ENCODE measurements around the gene SHANK3.

SHANK3 gene

DNA sequence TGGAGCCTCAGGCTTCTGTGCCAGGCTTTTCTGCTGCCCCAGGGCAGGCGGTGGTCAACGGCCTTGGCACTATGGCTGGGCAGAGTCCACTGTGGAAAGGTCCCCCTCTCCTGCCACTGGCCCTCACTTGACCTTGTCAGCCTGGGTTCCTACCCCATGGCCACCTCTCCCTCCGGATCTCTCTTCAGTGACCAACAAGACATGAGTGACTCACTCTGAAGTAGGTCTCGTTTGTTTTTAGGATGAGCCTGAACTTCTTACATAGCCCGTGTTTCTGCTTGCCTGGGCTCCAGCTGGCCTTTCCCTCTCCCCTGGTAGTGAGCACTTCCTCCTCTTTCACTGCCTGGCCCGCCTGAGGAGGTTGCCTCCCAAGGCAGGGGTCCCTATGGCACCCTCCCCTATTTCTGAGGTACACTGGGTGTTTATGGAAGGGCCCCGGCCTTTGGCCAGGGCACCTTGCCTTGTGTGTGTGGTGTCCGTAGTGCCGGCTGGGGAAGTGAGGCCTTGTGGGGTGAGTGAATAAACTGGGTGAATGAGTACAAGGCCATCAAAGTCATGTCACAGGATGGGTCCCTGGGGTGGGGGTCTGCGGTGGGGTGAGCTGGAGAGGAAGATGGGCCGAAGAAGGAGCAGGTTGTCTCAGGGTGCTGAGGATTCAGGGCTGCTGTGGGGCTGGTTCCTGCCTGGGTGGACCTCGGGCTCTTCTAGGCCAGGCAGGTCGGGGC, 5.0 kb downstream of the SHANK3 start:
- no peak for DNase-seq (ENCODE audit: low read depth in 4 of 4, low spot score in 1 of 4)

- DNase-seq (ENCODE audit: low read depth in 4 of 4, low spot score in 1 of 4), result no peak
Measured at GRCh38 chr22:50678218-50678650, 5.6 kb downstream of the SHANK3 start.

DNA sequence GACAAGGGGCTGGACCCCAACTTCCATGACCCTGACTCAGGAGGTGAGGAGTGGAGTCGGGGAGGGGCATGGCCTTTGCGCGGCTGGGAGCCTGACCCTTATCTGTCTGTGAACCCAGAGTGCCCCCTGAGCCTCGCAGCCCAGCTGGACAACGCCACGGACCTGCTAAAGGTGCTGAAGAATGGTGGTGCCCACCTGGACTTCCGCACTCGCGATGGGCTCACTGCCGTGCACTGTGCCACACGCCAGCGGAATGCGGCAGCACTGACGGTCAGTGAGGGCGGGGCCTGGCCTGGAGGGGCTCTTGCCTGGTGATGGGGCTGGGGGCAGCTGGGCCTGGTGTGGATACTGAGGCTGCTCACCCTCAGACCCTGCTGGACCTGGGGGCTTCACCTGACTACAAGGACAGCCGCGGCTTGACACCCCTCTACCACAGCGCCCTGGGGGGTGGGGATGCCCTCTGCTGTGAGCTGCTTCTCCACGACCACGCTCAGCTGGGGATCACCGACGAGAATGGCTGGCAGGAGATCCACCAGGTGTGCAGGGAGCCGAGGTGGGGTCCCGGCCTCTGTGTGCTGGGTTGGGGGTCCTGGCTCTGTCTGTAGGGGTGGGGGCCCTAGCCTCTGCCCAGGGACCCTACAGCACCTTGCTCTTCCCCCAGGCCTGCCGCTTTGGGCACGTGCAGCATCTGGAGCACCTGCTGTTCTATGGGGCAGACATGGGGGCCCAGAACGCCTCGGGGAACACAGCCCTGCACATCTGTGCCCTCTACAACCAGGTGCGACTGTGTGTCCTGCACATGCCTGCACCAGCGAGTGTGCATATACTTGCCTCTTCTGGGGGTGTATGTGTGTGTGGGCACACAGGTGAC, 6.3 kb downstream of the SHANK3 start:
- DNase-seq (ENCODE audit: low read depth in 4 of 4, low spot score in 1 of 4), result no peak

- no peak for DNase-seq (ENCODE audit: low read depth in 4 of 4, low spot score in 1 of 4)
Measured at GRCh38 chr22:50683086-50683993, 10.7 kb downstream of the SHANK3 start.

GRCh38 chr22:50683994-50684371, 11.4 kb downstream of the SHANK3 start:
- DNase-seq (ENCODE audit: low read depth in 4 of 4, low spot score in 1 of 4), result no peak

DNA sequence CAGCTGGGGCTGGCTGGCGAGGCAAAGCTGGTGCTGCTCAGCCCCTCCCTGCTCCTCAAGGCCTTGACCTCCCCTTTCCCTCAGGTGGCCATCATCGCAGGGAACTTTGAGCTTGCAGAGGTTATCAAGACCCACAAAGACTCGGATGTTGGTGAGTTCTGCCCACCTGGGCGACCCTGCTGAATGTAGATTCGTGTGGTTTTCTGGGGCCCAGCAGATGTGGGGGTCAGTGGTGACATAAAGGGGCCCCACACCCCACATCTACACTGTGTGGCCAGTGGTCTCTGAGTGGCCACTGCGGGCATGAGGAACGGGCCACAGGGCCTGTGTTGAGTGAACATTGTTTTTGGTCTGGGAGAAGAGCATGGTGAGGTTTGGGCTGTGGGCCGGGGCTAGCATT, 11.9 kb downstream of the SHANK3 start:
- no peak for DNase-seq (ENCODE audit: low read depth in 4 of 4, low spot score in 1 of 4)

GRCh38 chr22:50684986-50685385, 12.4 kb downstream of the SHANK3 start:
- DNase-seq (ENCODE audit: low read depth in 4 of 4, low spot score in 1 of 4), result no peak

GRCh38 chr22:50686794-50687193, 14.2 kb downstream of the SHANK3 start:
- DNase-seq (ENCODE audit: low read depth in 4 of 4, low spot score in 1 of 4), result no peak

- DNase-seq (ENCODE audit: low read depth in 4 of 4, low spot score in 1 of 4), result no peak
Measured at GRCh38 chr22:50687829-50688228, 15.2 kb downstream of the SHANK3 start.

- no peak for DNase-seq (ENCODE audit: low read depth in 4 of 4, low spot score in 1 of 4)
Measured at GRCh38 chr22:50688448-50688847, 15.8 kb downstream of the SHANK3 start.

DNA sequence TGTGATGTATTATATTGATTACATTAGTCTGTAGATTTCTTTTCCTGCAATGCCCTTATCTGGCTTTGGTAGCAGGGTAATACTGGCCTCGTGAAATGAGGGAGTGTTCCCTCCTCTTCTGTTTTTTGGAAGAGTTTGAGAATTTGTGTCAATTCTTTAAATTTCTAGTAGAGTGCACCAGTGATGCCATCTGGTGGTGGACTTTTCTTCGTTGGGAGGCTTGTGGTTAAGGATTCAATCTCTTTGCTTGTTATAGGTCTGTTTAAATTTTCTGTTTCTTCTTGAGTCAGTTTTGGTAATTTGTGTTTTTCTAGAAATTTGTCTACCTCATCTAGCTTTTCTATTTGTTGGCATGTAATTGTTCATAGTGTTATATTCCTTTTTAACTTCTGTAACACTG, 18.9 kb downstream of the SHANK3 start:
- DNase-seq (ENCODE audit: low read depth in 4 of 4, low spot score in 1 of 4), result peak in 1 of 4 experiments; percentile 14

- no peak for DNase-seq (ENCODE audit: low read depth in 4 of 4, low spot score in 1 of 4)
Measured at GRCh38 chr22:50693462-50693861, 20.8 kb downstream of the SHANK3 start.

- no peak for DNase-seq (ENCODE audit: low read depth in 4 of 4, low spot score in 1 of 4)
Measured at GRCh38 chr22:50694099-50694605, 21.5 kb downstream of the SHANK3 start.

GRCh38 chr22:50694766-50695420, 22.3 kb downstream of the SHANK3 start:
- DNase-seq (ENCODE audit: low read depth in 4 of 4, low spot score in 1 of 4), result no peak

- DNase-seq (ENCODE audit: low read depth in 4 of 4, low spot score in 1 of 4), result no peak
Measured at GRCh38 chr22:50695421-50696250, 23.0 kb downstream of the SHANK3 start.

GRCh38 chr22:50696251-50696798, 23.7 kb downstream of the SHANK3 start:
- DNase-seq (ENCODE audit: low read depth in 4 of 4, low spot score in 1 of 4), result no peak

DNA sequence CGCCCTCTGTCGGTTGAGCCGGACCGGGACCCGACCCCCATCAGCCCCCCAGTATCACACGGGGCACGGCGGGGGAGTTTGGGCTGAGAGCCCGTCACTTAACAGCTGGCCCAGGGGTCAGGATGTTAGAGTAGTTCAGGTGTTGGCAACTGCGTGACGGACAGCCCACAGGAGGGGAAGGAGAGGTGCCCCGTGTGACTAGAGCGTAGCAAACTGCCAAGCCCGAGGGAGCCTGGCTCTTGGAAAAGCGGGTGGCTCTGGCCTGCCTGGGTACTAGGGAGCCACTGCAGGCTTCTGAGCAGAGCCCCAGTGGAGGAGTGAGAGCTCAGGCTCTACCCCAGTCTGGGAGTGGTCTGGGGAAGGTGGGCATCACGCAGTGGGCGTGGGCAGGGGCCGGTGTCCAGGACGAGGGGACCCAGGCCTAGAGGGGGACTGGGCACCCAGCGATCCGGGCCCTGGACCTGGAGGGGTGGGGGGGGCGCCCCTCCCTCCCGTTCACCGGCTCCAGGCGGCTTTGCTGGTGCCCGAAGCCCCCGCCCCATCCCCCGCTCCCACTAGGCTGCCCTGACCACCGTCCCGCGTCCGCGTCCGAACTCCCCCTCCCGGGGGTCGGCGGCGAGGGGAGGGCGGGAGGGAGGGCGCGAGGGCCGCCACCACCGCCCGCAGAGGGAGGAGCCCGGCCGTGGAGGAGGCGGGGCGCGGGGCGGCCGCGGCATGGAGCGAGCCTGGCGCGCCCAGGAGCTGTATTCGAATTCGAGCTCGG, 24.4 kb downstream of the SHANK3 start:
- no peak for DNase-seq (ENCODE audit: low read depth in 4 of 4, low spot score in 1 of 4)

DNA sequence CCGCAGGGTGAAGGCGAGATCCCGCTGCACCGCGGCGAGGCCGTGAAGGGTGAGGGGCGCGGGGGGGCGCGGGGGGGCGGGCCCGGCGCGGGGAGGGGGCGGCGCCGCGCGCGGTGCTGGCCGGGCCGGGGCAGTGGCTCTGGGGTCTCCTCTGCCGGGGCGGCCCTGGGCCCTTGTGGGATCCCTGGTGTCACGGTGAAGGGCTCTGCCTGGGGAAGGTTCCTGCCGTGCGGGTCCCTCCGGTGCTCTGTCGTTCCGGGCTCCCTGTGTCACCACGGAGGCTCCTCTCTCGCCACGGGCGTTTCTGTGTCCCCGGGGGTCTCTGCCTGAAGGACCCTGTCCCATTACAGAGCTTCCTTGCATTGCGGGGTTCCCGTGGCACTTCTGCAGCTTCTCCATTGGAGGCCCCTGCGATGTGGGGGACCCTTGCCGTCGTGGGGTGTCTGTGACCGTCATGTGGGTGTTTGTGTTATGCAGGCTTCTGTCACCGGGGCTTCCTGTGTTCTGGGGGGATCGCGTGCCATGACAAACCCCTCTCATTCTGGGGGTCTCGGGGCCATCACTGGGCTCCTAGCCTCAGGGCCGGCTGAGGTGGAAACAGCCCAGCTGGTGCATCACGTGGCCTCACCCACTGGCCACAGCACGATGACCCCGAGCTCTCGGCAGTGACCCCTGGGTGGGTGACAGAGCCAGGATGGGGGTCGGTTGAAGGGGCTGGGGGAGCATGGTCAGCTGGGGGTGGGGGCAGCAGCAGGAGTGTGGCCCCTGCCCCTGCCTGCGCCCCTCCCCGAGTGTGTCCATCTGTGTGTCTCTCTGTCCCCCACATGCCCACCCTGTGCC, 25.3 kb downstream of the SHANK3 start:
- DNase-seq (ENCODE audit: low read depth in 4 of 4, low spot score in 1 of 4), result no peak
